ENCODE data around the gene ZDHHC19.
"Not testable (repeated sequence)": the region's sequence is repeated elsewhere in the genome, so short reads cannot be mapped to it uniquely, and the experiment has no call there.

ZDHHC19 gene

GRCh38 chr3:196178993-196179379 lies 32.2 kb downstream of the ZDHHC19 start:
- H3K27ac ChIP-seq = no peak overlapping the region
- TF ChIP-seq CTCF (conservative IDR thresholded peaks at IDR 0.05) (no peak), ZFX (IDR thresholded peaks at IDR 0.05) (no peak)

GRCh38 chr3:196177967-196178366 lies 33.2 kb downstream of the ZDHHC19 start:
- no peak for TF ChIP-seq CTCF (conservative IDR thresholded peaks at IDR 0.05)
- H3K27ac ChIP-seq = no peak overlapping the region

- no peak overlapping the region for H3K27ac ChIP-seq
- TF ChIP-seq ZFX (IDR thresholded peaks at IDR 0.05) (no peak), CTCF (conservative IDR thresholded peaks at IDR 0.05) (no peak)
Observed at GRCh38 chr3:196177567-196177966, 33.6 kb downstream of the ZDHHC19 start.

DNA sequence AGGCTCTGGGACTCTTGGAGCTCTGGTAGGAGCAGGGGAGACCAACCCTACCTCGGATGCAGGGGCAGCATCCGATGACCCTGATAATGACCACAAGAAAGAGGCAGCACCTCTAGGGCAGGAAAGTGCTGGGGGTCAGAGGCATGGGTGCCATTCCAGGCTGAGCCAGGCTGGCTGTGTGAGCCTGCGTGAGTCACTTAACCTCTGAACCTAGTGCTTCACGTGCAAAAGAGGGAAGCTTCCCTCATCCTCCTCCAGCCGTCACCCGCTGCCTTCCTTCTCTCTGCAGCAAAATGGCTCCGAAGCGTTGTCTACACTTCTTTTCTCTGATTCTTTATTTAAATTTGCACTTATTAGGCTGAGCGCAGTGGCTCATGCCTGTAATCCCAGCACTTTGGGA lies 35.5 kb downstream of the ZDHHC19 start:
- TF ChIP-seq ZFX (IDR thresholded peaks at IDR 0.05) (no peak), CTCF (conservative IDR thresholded peaks at IDR 0.05) (no peak)
- no peak overlapping the region for H3K27ac ChIP-seq

DNA sequence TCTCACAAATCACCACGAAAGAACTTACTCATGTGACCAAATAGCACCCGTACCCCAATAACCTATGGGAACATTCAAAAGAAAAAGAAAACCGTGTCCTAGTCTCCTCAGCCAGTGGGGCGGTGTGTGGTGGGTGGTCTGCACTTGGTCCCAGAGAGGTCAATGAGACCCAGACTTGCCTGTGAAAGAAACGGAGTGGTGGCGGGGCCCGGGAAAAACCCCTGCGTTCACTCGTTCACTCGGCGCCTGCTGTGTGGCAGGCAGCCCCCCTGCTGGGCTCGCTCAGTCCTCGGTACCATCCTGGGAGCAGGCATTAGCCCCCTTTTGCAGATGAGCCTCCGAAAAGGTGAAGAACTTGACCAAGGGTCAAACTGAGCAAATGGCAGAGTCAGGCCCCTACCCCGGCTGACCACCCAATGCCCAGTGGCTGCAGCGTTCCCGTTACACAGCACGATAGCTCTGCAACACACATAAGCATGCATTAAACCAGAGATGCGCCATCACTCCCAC lies 36.0 kb downstream of the ZDHHC19 start:
- no peak for TF ChIP-seq CTCF (conservative IDR thresholded peaks at IDR 0.05)
- no peak for TF ChIP-seq ZFX (IDR thresholded peaks at IDR 0.05)

GRCh38 chr3:196174652-196175051 lies 36.5 kb downstream of the ZDHHC19 start:
- no peak overlapping the region for H3K27ac ChIP-seq
- no peak for TF ChIP-seq CTCF (conservative IDR thresholded peaks at IDR 0.05)
- no peak for TF ChIP-seq ZFX (IDR thresholded peaks at IDR 0.05)

More for the DNA sequence above, 36.0 kb downstream of the ZDHHC19 start:
- no peak overlapping the region for H3K27ac ChIP-seq

DNA sequence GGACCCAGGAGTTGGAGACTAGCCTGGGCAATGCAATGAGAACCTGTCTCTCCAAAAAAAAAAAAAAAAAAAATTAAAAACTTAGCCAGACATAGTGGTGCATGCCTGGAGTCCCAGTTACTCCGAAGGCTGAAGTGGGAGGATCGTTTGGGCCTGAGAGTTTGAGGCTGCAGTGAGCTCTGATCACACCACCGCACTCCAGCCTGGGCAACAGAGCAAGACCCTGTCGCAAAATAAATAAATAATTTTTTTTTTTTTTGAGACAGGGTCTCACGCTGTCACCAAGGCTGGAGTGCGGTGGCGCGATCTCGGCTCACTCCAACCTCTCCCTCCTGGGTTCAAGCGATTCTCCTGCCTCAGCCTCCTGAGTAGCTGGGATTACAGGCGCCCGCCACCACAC lies 40.9 kb downstream of the ZDHHC19 start:
- not testable (repeated sequence) for H3K27ac ChIP-seq

DNA sequence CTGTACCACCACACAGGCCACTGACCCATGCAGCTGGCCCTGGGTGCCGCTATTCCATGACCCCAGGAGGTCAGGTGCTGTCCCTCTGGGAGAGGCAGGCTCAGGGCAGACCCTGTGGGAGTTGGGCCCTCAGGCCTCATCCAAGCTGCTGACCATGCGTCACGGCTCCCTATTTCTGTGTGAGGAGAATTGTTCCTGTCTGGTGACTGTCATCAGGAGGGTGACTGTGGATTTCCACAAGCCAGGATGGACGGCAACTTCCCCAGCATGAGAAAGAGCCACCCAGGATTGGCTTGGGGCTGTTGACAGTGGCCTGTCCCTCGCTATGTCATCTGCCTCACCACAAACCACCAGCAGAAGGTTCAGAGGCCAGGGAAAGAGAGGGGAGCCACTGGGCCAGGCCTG lies 41.4 kb downstream of the ZDHHC19 start:
- H3K27ac ChIP-seq = no peak overlapping the region
- no peak for TF ChIP-seq ZFX (IDR thresholded peaks at IDR 0.05)
- TF ChIP-seq CTCF (conservative IDR thresholded peaks at IDR 0.05) = no peak
